AG04450 (cell line): ENCODE results near the gene SLC6A6. TPM values are rescaled to one million over a fixed set of nuclear protein-coding genes. Genes with fewer than 3 reads are reported as not detected.
"Not testable (repeated sequence)": the region's sequence is repeated elsewhere in the genome, so short reads cannot be mapped to it uniquely, and the experiment has no call there.

Experiments
- CTCF ChIA-PET: fragments of 300-600, 350-600 bp; formaldehyde crosslinking; extraction: SDS; loops from one replicate; lab custom pipeline; 2022; ENCODE audit warnings: antibody characterized with exemption, inconsistent platforms; lab: Charles Lee
- POLR2A ChIA-PET: fragments of 350-600 bp; formaldehyde crosslinking; extraction: SDS; loops from one replicate; lab custom pipeline; 2021; ENCODE audit warnings: antibody characterized with exemption, inconsistent platforms; lab: Yijun Ruan, JAX
- DNase-seq: peaks from one replicate; pipeline ENCODE4 v3.0.0-alpha.2; 2011; ENCODE audit warnings: low read depth, low spot score
- H3K27ac ChIP-seq: one replicate; pipeline ENCODE4 v1.5.1; 2012; ENCODE audit warnings: low read depth, low read length, control low read depth
- H3K27me3 ChIP-seq: one replicate; pipeline ENCODE4 v1.6.0; 2012; ENCODE audit warnings: low read length; ENCODE audit not compliant: control insufficient read depth, insufficient read depth
- H3K4me3 ChIP-seq: 2 replicates; pipeline ENCODE4 v1.5.1; 2011; ENCODE audit warnings: mild to moderate bottlenecking, low read depth, low read length, control low read depth
- H3K9me3 ChIP-seq: 2 replicates; pipeline ENCODE4 v1.5.1; 2012; ENCODE audit warnings: low read length; ENCODE audit not compliant: control insufficient read depth, insufficient read depth
- polyA plus RNA-seq: library from polyadenylated mRNA; depleted of rRNA; stranded (reverse); fragments of >200 nt; gene quantifications from 2 replicates; pipeline ENCODE4 v1.2.3, GENCODE V29; 2011
- TF ChIP-seq, protein P1 (sequence below): IDR thresholded peaks from 2 replicates; pipeline ENCODE4 v1.5.1; 2011; ENCODE audit warnings: low read depth, low read length, control low read depth, inconsistent platforms

Gene SLC6A6
- polyA plus RNA-seq, 1 experiment, result 30.8 TPM

DNA sequence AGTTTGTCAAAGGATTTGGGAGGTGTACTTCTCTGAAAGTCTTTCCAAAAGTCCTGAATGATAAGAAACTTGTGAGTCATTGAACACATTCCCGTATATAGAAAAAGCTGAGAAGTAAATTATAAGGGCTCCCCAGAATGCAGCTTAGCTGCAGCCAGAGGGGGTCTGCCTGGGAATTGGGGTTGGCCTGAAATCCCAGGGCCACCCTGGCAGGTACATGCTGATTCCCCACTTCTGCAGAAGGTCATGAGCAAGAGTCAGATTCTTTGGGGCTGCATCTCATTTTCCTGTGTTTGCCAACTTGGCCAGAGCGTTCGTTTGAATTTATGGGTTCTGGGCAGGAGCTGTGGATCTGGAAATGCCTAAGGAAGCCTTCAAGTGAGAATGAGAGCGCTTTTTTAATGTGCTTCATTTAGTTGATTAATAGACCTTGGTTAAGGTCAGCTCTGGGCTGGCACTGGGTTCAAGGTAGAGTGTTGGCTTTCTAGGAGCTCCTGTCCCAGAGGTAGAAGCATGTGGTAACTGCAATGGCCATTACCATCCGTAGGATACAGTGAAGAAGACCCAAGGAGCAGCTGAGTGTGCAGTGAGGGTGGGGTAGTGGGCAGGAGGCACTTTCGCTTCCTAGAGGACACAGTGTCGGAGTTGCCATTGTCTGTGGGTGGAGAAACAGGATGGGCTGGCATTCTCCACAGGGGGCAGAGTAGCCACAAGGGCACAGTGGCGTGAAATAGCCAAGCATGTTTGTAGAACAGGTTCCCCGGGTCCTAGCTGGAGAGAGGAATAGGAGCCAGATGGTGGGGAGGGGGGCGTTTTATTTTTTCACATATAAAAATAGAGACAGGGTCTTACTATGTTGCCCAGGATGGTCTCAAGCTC is 3.2 kb downstream of the SLC6A6 start:
- peak overlapping the region; percentile 75 for H3K4me3 ChIP-seq
- H3K27me3 ChIP-seq, result no peaks in the 10 kb centered on the region
- TF ChIP-seq, protein P1, sequence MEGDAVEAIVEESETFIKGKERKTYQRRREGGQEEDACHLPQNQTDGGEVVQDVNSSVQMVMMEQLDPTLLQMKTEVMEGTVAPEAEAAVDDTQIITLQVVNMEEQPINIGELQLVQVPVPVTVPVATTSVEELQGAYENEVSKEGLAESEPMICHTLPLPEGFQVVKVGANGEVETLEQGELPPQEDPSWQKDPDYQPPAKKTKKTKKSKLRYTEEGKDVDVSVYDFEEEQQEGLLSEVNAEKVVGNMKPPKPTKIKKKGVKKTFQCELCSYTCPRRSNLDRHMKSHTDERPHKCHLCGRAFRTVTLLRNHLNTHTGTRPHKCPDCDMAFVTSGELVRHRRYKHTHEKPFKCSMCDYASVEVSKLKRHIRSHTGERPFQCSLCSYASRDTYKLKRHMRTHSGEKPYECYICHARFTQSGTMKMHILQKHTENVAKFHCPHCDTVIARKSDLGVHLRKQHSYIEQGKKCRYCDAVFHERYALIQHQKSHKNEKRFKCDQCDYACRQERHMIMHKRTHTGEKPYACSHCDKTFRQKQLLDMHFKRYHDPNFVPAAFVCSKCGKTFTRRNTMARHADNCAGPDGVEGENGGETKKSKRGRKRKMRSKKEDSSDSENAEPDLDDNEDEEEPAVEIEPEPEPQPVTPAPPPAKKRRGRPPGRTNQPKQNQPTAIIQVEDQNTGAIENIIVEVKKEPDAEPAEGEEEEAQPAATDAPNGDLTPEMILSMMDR, result no peak
- DNase-seq, result no peak
- H3K9me3 ChIP-seq, result no peaks in the 10 kb centered on the region; the same call in 1 of the 2 replicates
- ChIA-PET POLR2A (interaction anchor here (1.3 kb wide), 1 partner anchor 10 kb away, joined by 3 read pairs; no protein-coding TSS in a partner anchor), CTCF (interaction anchor here (0.5 to 1.3 kb wide), 5 partner anchors 62 to 1743 kb away, joined by 3 to 6 read pairs (median 3); partner anchors contain the start of gene CAPN7)
- H3K27ac ChIP-seq, result peak overlapping the region; percentile 31

DNA sequence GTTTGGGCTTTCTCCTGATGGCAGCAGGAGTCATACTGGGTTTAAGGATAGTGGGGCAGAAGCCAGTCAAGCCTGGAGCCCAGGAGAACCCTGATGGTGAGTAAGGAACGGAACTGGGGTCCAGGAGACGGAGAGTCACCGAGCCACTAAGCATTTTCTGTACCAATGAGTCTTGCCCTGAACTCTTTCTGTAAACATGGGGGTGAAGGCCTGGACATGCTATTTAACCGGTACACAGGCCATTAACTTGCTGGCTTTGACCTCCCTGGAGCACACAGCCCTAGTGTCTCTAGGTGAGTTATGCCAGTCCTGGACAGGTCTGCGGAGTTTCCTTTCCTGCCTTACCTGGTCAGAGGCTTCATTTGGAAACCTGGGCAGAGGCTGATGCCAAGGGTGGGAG is 3.9 kb downstream of the SLC6A6 start:
- Histone ChIP-seq H3K9me3 (no peaks in the 10 kb centered on the region; the same call in 1 of the 2 replicates), H3K27me3 (no peaks in the 10 kb centered on the region), H3K4me3 (no peak overlapping the region), H3K27ac (no peak overlapping the region)
- CTCF ChIA-PET, result interaction anchor here (0.5 to 1.3 kb wide), 2 partner anchors 102 to 1744 kb away, joined by 3 to 6 read pairs; no protein-coding TSS in a partner anchor
- POLR2A ChIA-PET, result interaction anchor here (1.3 kb wide), 1 partner anchor 9 kb away, joined by 3 read pairs; no protein-coding TSS in a partner anchor
- no peak for DNase-seq
- TF ChIP-seq, protein P1, result no peak

DNA sequence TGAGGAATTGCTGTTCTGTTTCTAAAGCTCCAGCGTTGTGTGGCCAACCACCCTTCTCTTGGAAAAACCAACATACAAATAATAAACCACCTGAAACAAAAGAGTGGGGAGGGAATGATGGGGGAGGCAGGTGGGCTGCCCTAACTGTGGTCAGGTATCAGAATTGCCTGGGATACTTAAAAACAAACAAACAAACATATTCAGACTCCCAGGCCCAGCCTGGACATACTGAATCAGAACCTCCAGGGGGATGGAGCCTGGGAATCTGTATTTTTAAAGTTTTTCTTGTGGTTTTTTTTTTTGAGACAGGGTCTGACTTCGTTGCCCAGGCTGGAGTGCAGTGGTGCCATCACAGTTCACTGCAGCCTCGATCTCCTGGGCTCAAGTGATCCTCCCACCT is 4.4 kb downstream of the SLC6A6 start:
- H3K27ac ChIP-seq, result no peak overlapping the region
- POLR2A ChIA-PET, result no interaction called here
- no peak overlapping the region for H3K4me3 ChIP-seq
- no peak for DNase-seq
- H3K9me3 ChIP-seq, result no peaks in the 10 kb centered on the region; the same call in 1 of the 2 replicates
- CTCF ChIA-PET, result interaction anchor here (1.3 kb wide), 1 partner anchor 203 kb away, joined by 8 read pairs; no protein-coding TSS in a partner anchor
- TF ChIP-seq, protein P1, result no peak
- no peaks in the 10 kb centered on the region for H3K27me3 ChIP-seq

DNA sequence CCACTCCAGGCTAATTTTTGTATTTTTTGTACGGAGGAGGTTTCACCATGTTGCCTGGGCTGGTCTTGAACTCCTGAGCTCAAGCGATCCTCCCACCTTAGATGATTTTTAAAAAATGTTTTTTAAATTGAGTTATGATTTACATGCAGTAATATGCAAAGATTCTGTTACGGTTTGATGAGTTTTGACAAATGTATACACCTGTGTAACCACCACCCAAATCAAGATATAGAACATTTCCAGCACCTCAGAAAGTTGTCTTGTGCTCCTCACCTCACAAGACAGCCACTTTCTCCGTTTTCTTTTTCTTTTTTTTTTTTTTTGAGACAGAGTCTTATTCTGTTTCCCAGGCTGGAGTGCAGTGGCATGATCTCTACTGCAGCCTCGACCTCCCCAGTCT is 4.8 kb downstream of the SLC6A6 start:
- CTCF ChIA-PET, result interaction anchor here (1.3 to 2.4 kb wide), 2 partner anchors 146 to 204 kb away, joined by 8 to 10 read pairs; no protein-coding TSS in a partner anchor
- no peaks in the 10 kb centered on the region; the same call in 1 of the 2 replicates for H3K9me3 ChIP-seq
- H3K4me3 ChIP-seq, result no peak overlapping the region
- TF ChIP-seq, protein P1, result no peak
- DNase-seq, result no peak
- H3K27me3 ChIP-seq, result no peaks in the 10 kb centered on the region
- peak overlapping the region; percentile 11 for H3K27ac ChIP-seq
- POLR2A ChIA-PET, result no interaction called here

DNA sequence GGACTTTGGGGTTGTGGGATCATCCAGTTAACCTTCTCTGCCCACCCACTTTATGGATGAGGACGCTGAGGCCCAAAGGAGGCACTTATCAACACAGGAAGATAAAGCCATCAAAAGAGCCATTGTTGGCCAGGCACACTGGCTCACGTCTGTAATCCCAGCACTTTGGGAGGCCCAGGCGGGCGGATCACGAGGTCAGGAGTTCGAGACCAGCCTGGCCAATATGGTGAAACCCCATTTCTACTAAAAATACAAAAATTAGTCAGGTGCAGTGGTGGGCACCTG is 7.3 kb downstream of the SLC6A6 start:
- POLR2A ChIA-PET, DNase-seq: not testable (repeated sequence)

More for the DNA sequence above, 7.3 kb downstream of the SLC6A6 start:
- not testable (repeated sequence) for H3K4me3 ChIP-seq, H3K27ac ChIP-seq, H3K9me3 ChIP-seq, H3K27me3 ChIP-seq
- CTCF ChIA-PET, result interaction anchor here (0.7 kb wide), 1 partner anchor 53 kb away, joined by 8 read pairs; no protein-coding TSS in a partner anchor
